Suppressor macrophage treated with lipopolysaccharide for 4 hours (primary cell): ENCODE data around the gene DNAJC12.

Experiments
- DNase-seq: peaks from one replicate; pipeline ENCODE4 v3.0.0-alpha.2; 2020

The DNAJC12 gene

DNA sequence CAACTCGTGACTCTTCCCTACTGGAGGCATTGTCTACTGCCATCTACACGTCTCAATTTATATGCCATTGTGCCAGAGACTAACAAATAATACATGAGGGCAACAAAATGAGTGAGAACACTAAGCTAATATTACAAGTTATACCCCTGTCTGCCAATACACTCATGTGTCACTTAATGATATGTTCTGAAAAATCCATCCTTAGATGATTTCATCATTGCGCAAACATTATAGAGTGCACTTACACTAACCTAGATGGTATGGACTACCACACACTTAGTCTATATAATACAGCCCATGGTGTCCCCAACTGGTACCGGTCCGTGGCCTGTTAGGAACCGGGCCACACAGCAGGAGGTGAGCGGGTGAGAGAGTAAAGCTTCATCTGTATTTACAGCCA, 77.7 kb downstream of the DNAJC12 start:
- DNase-seq = no peak
